CD4-positive, alpha-beta T cell treated with Interleukin-12 subunit alpha and Interleukin-12 subunit beta, for 1 hour (primary cell): Measurements from ENCODE around the gene RPL12.

Experiments used
- DNase-seq: peaks from one replicate; pipeline ENCODE4 v3.0.0-alpha.2; 2020

Gene RPL12

GRCh38 chr9:127402401-127403090, 48.7 kb downstream of the RPL12 start:
- no peak for DNase-seq

GRCh38 chr9:127399736-127400269, 51.4 kb downstream of the RPL12 start:
- no peak for DNase-seq

GRCh38 chr9:127398715-127399400, 52.3 kb downstream of the RPL12 start:
- no peak for DNase-seq

- DNase-seq, result no peak
Observed at GRCh38 chr9:127398275-127398647, 52.9 kb downstream of the RPL12 start.
